Measurements from ENCODE around the gene TMOD3. TPM values are rescaled to one million over a fixed set of nuclear protein-coding genes. Genes with fewer than 3 reads are reported as not detected.

Gene TMOD3
- total RNA-seq, 1 experiment from 2014 or later: 54.4 TPM

- peaks cover 64% of the 10 kb centered on the region for H3K36me3 Mint-ChIP-seq (ENCODE audit: insufficient read depth, unreplicated experiment)
- no peaks in the 10 kb centered on the region for H3K27me3 Mint-ChIP-seq (ENCODE audit: insufficient read depth, unreplicated experiment)
- TF ChIP-seq CTCF (IDR thresholded peaks at IDR 0.05; ENCODE audit: insufficient read depth in 1 of 2, low read depth in 1 of 2, low read length in 1 of 2, severe bottlenecking in 1 of 2, unreplicated experiment in 1 of 2): no peak
- intact Hi-C loops (cut with micrococcal nuclease; ENCODE audit: unreplicated experiment): no loop called here
- POLR2A ChIA-PET: no interaction called here
- DNase-seq: no peak
- Histone ChIP-seq H3K36me3 (ENCODE audit: control insufficient read depth, insufficient read depth, low read length) (no peaks in the 10 kb centered on the region), H3K9me3 (no peaks in the 10 kb centered on the region), H3K27me3 (replicated peaks; ENCODE audit: control insufficient read depth, insufficient read depth, low read length) (no peaks in the 10 kb centered on the region), H3K4me3 (ENCODE audit: low read depth, low read length) (no peak overlapping the region), H3K4me1 (peaks cover 19% of the 10 kb centered on the region)
- H3K9me3 Mint-ChIP-seq (ENCODE audit: unreplicated experiment): no peaks in the 10 kb centered on the region
- no TSS peak for BruUV-seq (replicated peaks)
- CTCF ChIA-PET: no interaction called here
- H3K4me3 Mint-ChIP-seq (ENCODE audit: unreplicated experiment): no peak overlapping the region
- peaks cover 9% of the 10 kb centered on the region for H3K4me1 Mint-ChIP-seq (ENCODE audit: low read depth, unreplicated experiment)
- no peak overlapping the region for H3K27ac Mint-ChIP-seq (ENCODE audit: unreplicated experiment)
These were observed 80.1 kb downstream of the TMOD3 start for GRCh38 chr15:51909584-51909983.

- H3K36me3 Mint-ChIP-seq (ENCODE audit: insufficient read depth, unreplicated experiment): peaks cover 38% of the 10 kb centered on the region
- no peaks in the 10 kb centered on the region for H3K36me3 ChIP-seq (ENCODE audit: control insufficient read depth, insufficient read depth, low read length)
These were observed 83.1 kb downstream of the TMOD3 start for GRCh38 chr15:51912528-51912927.

DNA sequence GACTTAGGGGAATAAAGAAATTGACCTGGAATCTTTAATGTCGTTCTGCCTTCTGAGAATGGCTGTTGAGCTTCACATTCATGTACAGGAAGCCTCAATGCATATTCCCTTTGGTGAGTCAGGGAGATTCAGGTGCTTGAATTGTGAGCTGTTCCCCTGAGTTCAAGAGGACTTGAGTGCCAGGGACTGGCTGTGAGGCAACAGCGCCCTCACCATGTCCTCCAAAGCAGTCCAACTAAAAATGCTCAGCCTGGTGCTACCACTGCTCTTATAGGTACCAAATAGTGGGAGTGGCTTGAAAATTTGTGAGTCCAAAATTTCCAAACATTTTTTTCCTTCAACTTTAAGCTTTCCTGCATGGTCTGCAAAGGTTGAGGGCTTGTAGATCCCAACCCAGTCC, 88.0 kb downstream of the TMOD3 start:
- no peaks in the 10 kb centered on the region for H3K4me1 ChIP-seq
- no peaks in the 10 kb centered on the region for H3K9me3 ChIP-seq
- no peak overlapping the region for H3K4me3 Mint-ChIP-seq (ENCODE audit: unreplicated experiment)
- ChIA-PET POLR2A (interaction anchor here (0.7 kb wide), 1 partner anchor 10 kb away, joined by 3 read pairs; no protein-coding TSS in a partner anchor), CTCF (interaction anchor here (0.6 to 1.4 kb wide), 5 partner anchors 28 to 798 kb away, joined by 3 to 6 read pairs (median 4); no protein-coding TSS in a partner anchor)
- H3K27ac Mint-ChIP-seq (ENCODE audit: unreplicated experiment): no peak overlapping the region
- peaks cover 16% of the 10 kb centered on the region for H3K36me3 Mint-ChIP-seq (ENCODE audit: insufficient read depth, unreplicated experiment)
- no peaks in the 10 kb centered on the region for H3K4me1 Mint-ChIP-seq (ENCODE audit: low read depth, unreplicated experiment)
- peak in 1 of 2 experiments; percentile 51 for TF ChIP-seq CTCF (IDR thresholded peaks at IDR 0.05; ENCODE audit: insufficient read depth in 1 of 2, low read depth in 1 of 2, low read length in 1 of 2, severe bottlenecking in 1 of 2, unreplicated experiment in 1 of 2)
- BruUV-seq (replicated peaks): no TSS peak
- no peaks in the 10 kb centered on the region for H3K27me3 Mint-ChIP-seq (ENCODE audit: insufficient read depth, unreplicated experiment)
- no peaks in the 10 kb centered on the region; the same call in 1 of the 2 replicates for H3K36me3 ChIP-seq (ENCODE audit: control insufficient read depth, insufficient read depth, low read length)
- intact Hi-C loops (cut with micrococcal nuclease; ENCODE audit: unreplicated experiment): no loop called here
- H3K9me3 Mint-ChIP-seq (ENCODE audit: unreplicated experiment): no peaks in the 10 kb centered on the region
- DNase-seq: peak; percentile 50 to 55
- H3K27me3 ChIP-seq (replicated peaks; ENCODE audit: control insufficient read depth, insufficient read depth, low read length): no peaks in the 10 kb centered on the region
- no peak overlapping the region for H3K4me3 ChIP-seq (ENCODE audit: low read depth, low read length)

More at GRCh38 chr15:51912528-51912927, 83.1 kb downstream of the TMOD3 start:
- no peaks in the 10 kb centered on the region for H3K27me3 Mint-ChIP-seq (ENCODE audit: insufficient read depth, unreplicated experiment)
- H3K27me3 ChIP-seq (replicated peaks; ENCODE audit: control insufficient read depth, insufficient read depth, low read length): no peaks in the 10 kb centered on the region
- TF ChIP-seq CTCF (IDR thresholded peaks at IDR 0.05; ENCODE audit: insufficient read depth in 1 of 2, low read depth in 1 of 2, low read length in 1 of 2, severe bottlenecking in 1 of 2, unreplicated experiment in 1 of 2): no peak
- H3K4me1 Mint-ChIP-seq (ENCODE audit: low read depth, unreplicated experiment): no peaks in the 10 kb centered on the region
- no peaks in the 10 kb centered on the region for H3K9me3 Mint-ChIP-seq (ENCODE audit: unreplicated experiment)
- H3K27ac Mint-ChIP-seq (ENCODE audit: unreplicated experiment): no peak overlapping the region
- intact Hi-C loops (cut with micrococcal nuclease; ENCODE audit: unreplicated experiment): no loop called here
- no peak overlapping the region for H3K4me3 ChIP-seq (ENCODE audit: low read depth, low read length)
- ChIA-PET CTCF (no interaction called here), POLR2A (no interaction called here)
- H3K4me3 Mint-ChIP-seq (ENCODE audit: unreplicated experiment): no peak overlapping the region
- H3K9me3 ChIP-seq: no peaks in the 10 kb centered on the region
- no TSS peak for BruUV-seq (replicated peaks)
- no peak for DNase-seq
- H3K4me1 ChIP-seq: 0 out of 2 replicates have a peak, but pooled peaks cover 7% of the 10 kb centered on the region

All from Caco-2 (cell line).